SK-N-SH (cell line): ENCODE results near the gene EIF3B.

Experiments used
- CTCF ChIP-seq: fragments of 200-600 bp; sonication (generic); IDR thresholded peaks from 2 replicates; pipeline ENCODE4 v1.6.1; 2017; ENCODE audit warnings: antibody characterized with exemption, mild to moderate bottlenecking, moderate library complexity
- POLR2AphosphoS5 ChIP-seq: IDR thresholded peaks from 2 replicates; pipeline ENCODE4 v1.6.1; 2012; ENCODE audit warnings: low read depth, low read length
- RAD21 ChIP-seq: IDR thresholded peaks from 2 replicates; pipeline ENCODE4 v1.6.1; 2012; ENCODE audit warnings: mild to moderate bottlenecking, low read length
- REST ChIP-seq: IDR thresholded peaks from 2 replicates; pipeline ENCODE4 v1.6.1; 2012; ENCODE audit warnings: mild to moderate bottlenecking, low read depth, low read length, moderate library complexity
- TEAD4 ChIP-seq: IDR thresholded peaks from 2 replicates; pipeline ENCODE4 v1.4.0; 2012; ENCODE audit warnings: mild to moderate bottlenecking, borderline replicate concordance; ENCODE audit not compliant: insufficient read depth

- TF ChIP-seq REST (no peak), CTCF (no peak), TEAD4 (no peak), POLR2AphosphoS5 (no peak), RAD21 (no peak)
Observed at GRCh38 chr7:2373124-2373556, 18.5 kb downstream of the EIF3B start.
